CD4-positive, alpha-beta T cell (primary cell): ENCODE data around the gene CXXC1. TPM values are rescaled to one million over a fixed set of nuclear protein-coding genes. Genes with fewer than 3 reads are reported as not detected.

ENCODE experiments used
- ATAC-seq: fragments of 200-7000 bp; cut with Tn5 transposase; one replicate; pipeline ENCODE4 v1.10.0; 2022; ENCODE audit warnings: mild to moderate bottlenecking; ENCODE audit not compliant: poor library complexity
- CTCF ChIA-PET: fragments of 350-600 bp; sonication (Branson Sonifier 250); formaldehyde crosslinking; loops from one replicate; lab custom pipeline; 2021; ENCODE audit warnings: antibody characterized with exemption, inconsistent platforms; lab: Charles Lee
- POLR2A ChIA-PET: fragments of 350-600 bp; sonication (Branson Sonifier 250); formaldehyde crosslinking; loops from one replicate; lab custom pipeline; 2021; ENCODE audit warnings: antibody characterized with exemption, inconsistent platforms; lab: Charles Lee
- DNase-seq, 14 experiments: peaks; one replicate each; pipeline ENCODE4 v3.0.0-alpha.2; 2013 to 2020; ENCODE audit warnings: mixed read lengths in 2 of 14
- H3K27ac ChIP-seq, 2 donors: one replicate each; pipeline versions ENCODE4 v1.5.1 to v1.7.0; 2013; ENCODE audit warnings: low read length in 2 of 2, low read depth in 1 of 2, mild to moderate bottlenecking in 1 of 2
- H3K27me3 ChIP-seq, 2 experiments: 1 replicate in 1 of 2; 2 replicates in 1 of 2; pipeline versions ENCODE4 v1.6.1 to v1.7.0; 2013; ENCODE audit warnings: low read length in 2 of 2, control low read depth in 1 of 2, mild to moderate bottlenecking in 1 of 2, moderate library complexity in 1 of 2; ENCODE audit not compliant: insufficient read depth in 2 of 2, control insufficient read depth in 1 of 2
- H3K36me3 ChIP-seq: one replicate; pipeline ENCODE4 v1.6.1; 2013; ENCODE audit warnings: low read length, control low read depth; ENCODE audit not compliant: insufficient read depth
- H3K4me1 ChIP-seq: one replicate; pipeline ENCODE4 v1.6.1; 2013; ENCODE audit warnings: low read length, control low read depth; ENCODE audit not compliant: insufficient read depth
- H3K4me3 ChIP-seq: one replicate; pipeline ENCODE4 v1.5.1; 2013; ENCODE audit warnings: mild to moderate bottlenecking, low read length, moderate library complexity
- H3K9me3 ChIP-seq, 2 experiments: 1 replicate in 1 of 2; 2 replicates in 1 of 2; pipeline versions ENCODE4 v1.6.1 to v1.7.0; 2013; ENCODE audit warnings: low read length in 2 of 2, mild to moderate bottlenecking in 2 of 2, control low read depth in 1 of 2, moderate library complexity in 1 of 2; ENCODE audit not compliant: control insufficient read depth in 1 of 2, insufficient read depth in 1 of 2
- H3K27ac Mint-ChIP-seq: one replicate; pipeline ENCODE4 v1.8.0; 2020; ENCODE audit warnings: mixed read lengths
- H3K27me3 Mint-ChIP-seq: one replicate; pipeline ENCODE4 v1.8.0; 2021; ENCODE audit warnings: mixed read lengths
- H3K36me3 Mint-ChIP-seq: one replicate; pipeline ENCODE4 v1.8.0; 2021; ENCODE audit warnings: low read depth, mixed read lengths
- H3K4me1 Mint-ChIP-seq: one replicate; pipeline ENCODE4 v1.8.0; 2021; ENCODE audit warnings: low read depth, mixed read lengths
- H3K4me3 Mint-ChIP-seq: one replicate; pipeline ENCODE4 v1.8.0; 2020; ENCODE audit warnings: mild to moderate bottlenecking, mixed read lengths
- H3K9me3 Mint-ChIP-seq: one replicate; pipeline ENCODE4 v1.8.0; 2020; ENCODE audit warnings: mixed read lengths
- CTCF ChIP-seq: fragments of 200-600 bp; IDR thresholded peaks from one replicate; pipeline ENCODE4 v1.8.0; 2022; ENCODE audit warnings: antibody characterized with exemption, mild to moderate bottlenecking
- intact Hi-C, 2 experiments: fragments of 100-400 bp; cut with DNase I in 1 of 2; cut with micrococcal nuclease in 1 of 2; formaldehyde crosslinking; loops; one replicate each; pipeline versions ENCODE4 v1.15.1 to v1.9.0; 2023 to 2025; cut with DNase I, micrococcal nuclease
- total RNA-seq, 174 experiments: library from RNA in 2 of 174; stranded (reverse) in 2 of 174; gene quantifications; one replicate each; pipeline ENCODE4 v1.2.3 and lab custom pipeline; 2021 to 2026

Gene CXXC1
- total RNA-seq, 2 experiments from 2014 or later = 120 to 128 TPM

GRCh38 chr18:50273203-50274043, 14.1 kb downstream of the CXXC1 start:
- DNase-seq (no peak), ATAC-seq (no peak)
- no peaks in the 10 kb centered on the region for H3K27me3 Mint-ChIP-seq
- ChIA-PET POLR2A (interaction anchor here (1.1 kb wide), 1 partner anchor 8 kb away, joined by 5 read pairs; the partner anchor contains the start of gene MBD1), CTCF (no interaction called here)
- H3K4me1 Mint-ChIP-seq = peaks cover 5% of the 10 kb centered on the region
- no peaks in the 10 kb centered on the region for H3K27me3 ChIP-seq
- H3K4me3 Mint-ChIP-seq = no peak overlapping the region
- peaks cover 2% of the 10 kb centered on the region for H3K4me1 ChIP-seq
- H3K27ac ChIP-seq = no peak overlapping the region
- peaks cover 87% of the 10 kb centered on the region for H3K36me3 Mint-ChIP-seq
- no peak overlapping the region for H3K4me3 ChIP-seq
- H3K9me3 Mint-ChIP-seq = no peaks in the 10 kb centered on the region
- intact Hi-C loops = no loop called here
- no peak overlapping the region for H3K27ac Mint-ChIP-seq
- no peak for TF ChIP-seq CTCF
- H3K9me3 ChIP-seq = no peaks in the 10 kb centered on the region
- peaks cover 89% of the 10 kb centered on the region for H3K36me3 ChIP-seq

GRCh38 chr18:50272568-50272967, 14.9 kb downstream of the CXXC1 start:
- no peaks in the 10 kb centered on the region for H3K9me3 Mint-ChIP-seq
- H3K4me3 Mint-ChIP-seq = no peak overlapping the region
- CTCF ChIA-PET = no interaction called here
- TF ChIP-seq CTCF = no peak
- POLR2A ChIA-PET = no interaction called here
- intact Hi-C loops = no loop called here
- no peak overlapping the region for H3K27ac Mint-ChIP-seq
- H3K27me3 ChIP-seq = no peaks in the 10 kb centered on the region
- H3K36me3 ChIP-seq = peaks cover 83% of the 10 kb centered on the region
- ATAC-seq = no peak
- peaks cover 81% of the 10 kb centered on the region for H3K36me3 Mint-ChIP-seq
- peaks cover 10% of the 10 kb centered on the region for H3K4me1 Mint-ChIP-seq
- no peaks in the 10 kb centered on the region for H3K9me3 ChIP-seq
- H3K4me1 ChIP-seq = peaks cover 8% of the 10 kb centered on the region
- H3K4me3 ChIP-seq = no peak overlapping the region
- H3K27ac ChIP-seq = no peak overlapping the region
- DNase-seq = no peak
- H3K27me3 Mint-ChIP-seq = no peaks in the 10 kb centered on the region

GRCh38 chr18:50268022-50268747, 19.3 kb downstream of the CXXC1 start:
- TF ChIP-seq CTCF = peak; percentile 81
- peaks cover 43% of the 10 kb centered on the region for H3K36me3 ChIP-seq
- H3K4me1 ChIP-seq = peaks cover 25% of the 10 kb centered on the region
- DNase-seq (peak; percentile 61 to 86 (median 73)), ATAC-seq (peak; percentile 76)
- ChIA-PET POLR2A (interaction anchor here (0.7 to 4.4 kb wide), 2 partner anchors 13 to 39 kb away, joined by 5 to 42 read pairs; partner anchors contain the start of gene MBD1), CTCF (interaction anchor here (0.8 to 2.4 kb wide), 4 partner anchors 10 to 106 kb away, joined by 3 to 6 read pairs (median 4); partner anchors contain the start of genes MBD1 and SKA1)
- peak overlapping the region in 1 of 2 donors; percentile 45 for H3K27ac ChIP-seq
- peaks cover 40% of the 10 kb centered on the region for H3K36me3 Mint-ChIP-seq
- peak overlapping the region; percentile 82 for H3K4me3 Mint-ChIP-seq
- H3K27me3 ChIP-seq = no peaks in the 10 kb centered on the region
- H3K27ac Mint-ChIP-seq = peak overlapping the region; percentile 63
- H3K27me3 Mint-ChIP-seq = no peaks in the 10 kb centered on the region
- H3K4me1 Mint-ChIP-seq = peaks cover 30% of the 10 kb centered on the region
- H3K4me3 ChIP-seq = peak overlapping the region; percentile 66
- intact Hi-C loops = loop anchor here (2.0 to 5.0 kb wide), 5 partner anchors 39 to 1591 kb away; partner anchors contain the start of gene SKA1 (in 1 of the 2)
- no peaks in the 10 kb centered on the region for H3K9me3 Mint-ChIP-seq
- H3K9me3 ChIP-seq = no peaks in the 10 kb centered on the region
